ENCODE data around the gene CARD18.
"Not testable (repeated sequence)": the region's sequence is repeated elsewhere in the genome, so short reads cannot be mapped to it uniquely, and the experiment has no call there.

DNA sequence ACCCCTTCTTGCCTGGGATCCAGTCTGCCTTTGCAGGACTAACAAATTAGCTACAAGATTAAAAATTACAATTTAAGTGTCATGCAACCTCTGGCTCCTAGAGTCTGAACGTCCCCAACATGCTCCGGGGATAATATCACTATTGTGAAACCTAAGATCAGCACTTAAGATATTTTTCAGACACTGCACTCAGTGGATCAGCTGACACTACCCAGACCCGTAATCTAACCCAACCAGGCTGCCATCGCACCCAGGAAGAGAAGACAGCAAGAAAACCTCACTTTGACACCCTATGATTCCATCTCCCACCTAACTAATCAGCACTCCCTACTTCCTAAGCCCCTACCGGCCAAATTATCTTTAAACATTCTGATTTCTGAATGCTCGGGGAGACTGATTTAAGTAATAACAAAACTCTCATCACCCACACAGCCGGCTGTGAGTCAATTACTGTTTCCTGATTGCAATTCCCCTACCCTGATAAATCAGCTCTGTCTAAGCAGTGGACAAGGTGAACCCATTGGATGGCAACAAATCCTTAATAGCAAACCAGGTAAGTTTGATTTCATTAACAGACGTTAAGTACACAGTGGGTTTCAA is 32.2 kb downstream of the CARD18 start:
- not testable (repeated sequence) for TF ChIP-seq EZH2 (IDR thresholded peaks at IDR 0.05); POLR2AphosphoS5 (IDR thresholded peaks at IDR 0.05; ENCODE audit: borderline replicate concordance, low read depth, low read length); FOXP2 (optimal IDR thresholded peaks at IDR 0.05; ENCODE audit: control extremely low read depth, extremely low read length, insufficient read depth)
